Tibial nerve (tissue), 4 donors: ENCODE data around the gene HIF1A. TPM values are rescaled to one million over a fixed set of nuclear protein-coding genes. Genes with fewer than 3 reads are reported as not detected.

ENCODE experiments used
- DNase-seq, 2 donors: peaks; one replicate each; pipeline ENCODE4 v3.0.0-alpha.2; 2019; ENCODE audit warnings: low spot score in 2 of 2
- H3K27ac ChIP-seq, 4 donors: fragments of 200-600 bp; sonication (generic) in 3 of 4; one replicate each; pipeline ENCODE4 v1.5.1; 2017 to 2019; ENCODE audit warnings: mild to moderate bottlenecking in 1 of 4
- H3K27me3 ChIP-seq, 2 donors: fragments of 200-600 bp; sonication (generic) in 1 of 2; one replicate each; pipeline versions ENCODE4 v1.5.1 to v1.6.0; 2017 to 2019
- H3K36me3 ChIP-seq, 3 donors: fragments of 200-600 bp; sonication (generic); one replicate each; pipeline ENCODE4 v1.5.1; 2018 to 2019
- H3K4me1 ChIP-seq, 4 donors: fragments of 200-600 bp; sonication (generic) in 3 of 4; one replicate each; pipeline ENCODE4 v1.5.1; 2017 to 2019
- H3K4me3 ChIP-seq, 4 donors: fragments of 200-600 bp; sonication (generic) in 3 of 4; one replicate each; pipeline ENCODE4 v1.5.1; 2017 to 2019; ENCODE audit warnings: mild to moderate bottlenecking in 1 of 4, moderate library complexity in 1 of 4
- H3K9me3 ChIP-seq, 4 donors: fragments of 200-600 bp; sonication (generic) in 3 of 4; one replicate each; pipeline ENCODE4 v1.5.1; 2017 to 2019
- EP300 ChIP-seq, 2 donors: sonication (generic); formaldehyde crosslinking; IDR thresholded peaks; one replicate each; pipeline ENCODE4 v1.6.1; 2017; ENCODE audit warnings: antibody characterized with exemption in 2 of 2, mild to moderate bottlenecking in 1 of 2
- POLR2A ChIP-seq, 2 donors: fragments of 450-650 bp; IDR thresholded peaks; one replicate each; pipeline ENCODE4 v1.6.1; 2017; ENCODE audit warnings: antibody characterized with exemption in 2 of 2, mild to moderate bottlenecking in 2 of 2, moderate library complexity in 2 of 2
- WGBS, 2 donors: methylation state at CpG; one replicate each; pipeline ENCODE4 v1.1.5; 2018; 5-methylcytosine and 5-hydroxymethylcytosine counted together
- total RNA-seq, 4 donors: library from RNA; depleted of rRNA; stranded (reverse); fragments of >200 nt; gene quantifications; one replicate each; pipeline ENCODE4 v1.1.0, GENCODE V29; 2016
- TF ChIP-seq, protein P1 (sequence below), 5 experiments: fragments of 200-600 bp in 3 of 5; fragments of 450-650 bp in 2 of 5; sonication (generic) in 3 of 5; IDR thresholded peaks; one replicate each; pipeline ENCODE4 v1.5.1; 2016 to 2019; ENCODE audit warnings: antibody characterized with exemption in 5 of 5, mild to moderate bottlenecking in 3 of 5, moderate library complexity in 2 of 5

HIF1A gene
- total RNA-seq, 4 donors from 2014 or later, result 37.9 to 80.4 (median 59.4) TPM

DNA sequence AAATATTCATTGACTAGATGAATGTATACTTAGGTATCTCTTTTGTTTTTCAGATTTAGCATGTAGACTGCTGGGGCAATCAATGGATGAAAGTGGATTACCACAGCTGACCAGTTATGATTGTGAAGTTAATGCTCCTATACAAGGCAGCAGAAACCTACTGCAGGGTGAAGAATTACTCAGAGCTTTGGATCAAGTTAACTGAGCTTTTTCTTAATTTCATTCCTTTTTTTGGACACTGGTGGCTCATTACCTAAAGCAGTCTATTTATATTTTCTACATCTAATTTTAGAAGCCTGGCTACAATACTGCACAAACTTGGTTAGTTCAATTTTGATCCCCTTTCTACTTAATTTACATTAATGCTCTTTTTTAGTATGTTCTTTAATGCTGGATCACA is 51.6 kb downstream of the HIF1A start:
- H3K4me1 ChIP-seq, result peaks cover 0 to 18% (median 0%) of the 10 kb centered on the region in 4 donors
- no peak overlapping the region for H3K27ac ChIP-seq
- H3K4me3 ChIP-seq, result no peak overlapping the region
- no peaks in the 10 kb centered on the region for H3K27me3 ChIP-seq
- no peak for DNase-seq
- TF ChIP-seq POLR2A (IDR thresholded peaks at IDR 0.05) (no peak), EP300 (IDR thresholded peaks at IDR 0.05) (no peak)
- TF ChIP-seq, protein P1, sequence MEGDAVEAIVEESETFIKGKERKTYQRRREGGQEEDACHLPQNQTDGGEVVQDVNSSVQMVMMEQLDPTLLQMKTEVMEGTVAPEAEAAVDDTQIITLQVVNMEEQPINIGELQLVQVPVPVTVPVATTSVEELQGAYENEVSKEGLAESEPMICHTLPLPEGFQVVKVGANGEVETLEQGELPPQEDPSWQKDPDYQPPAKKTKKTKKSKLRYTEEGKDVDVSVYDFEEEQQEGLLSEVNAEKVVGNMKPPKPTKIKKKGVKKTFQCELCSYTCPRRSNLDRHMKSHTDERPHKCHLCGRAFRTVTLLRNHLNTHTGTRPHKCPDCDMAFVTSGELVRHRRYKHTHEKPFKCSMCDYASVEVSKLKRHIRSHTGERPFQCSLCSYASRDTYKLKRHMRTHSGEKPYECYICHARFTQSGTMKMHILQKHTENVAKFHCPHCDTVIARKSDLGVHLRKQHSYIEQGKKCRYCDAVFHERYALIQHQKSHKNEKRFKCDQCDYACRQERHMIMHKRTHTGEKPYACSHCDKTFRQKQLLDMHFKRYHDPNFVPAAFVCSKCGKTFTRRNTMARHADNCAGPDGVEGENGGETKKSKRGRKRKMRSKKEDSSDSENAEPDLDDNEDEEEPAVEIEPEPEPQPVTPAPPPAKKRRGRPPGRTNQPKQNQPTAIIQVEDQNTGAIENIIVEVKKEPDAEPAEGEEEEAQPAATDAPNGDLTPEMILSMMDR (IDR thresholded peaks at IDR 0.05), result no peak
- peaks cover 0 to 59% (median 0%) of the 10 kb centered on the region in 3 donors for H3K36me3 ChIP-seq
- no peaks in the 10 kb centered on the region for H3K9me3 ChIP-seq

GRCh38 chr14:61747342-61747741 is 52.0 kb downstream of the HIF1A start:
- Histone ChIP-seq H3K4me3 (no peak overlapping the region), H3K4me1 (peaks cover 0 to 22% (median 0%) of the 10 kb centered on the region in 4 donors), H3K9me3 (no peaks in the 10 kb centered on the region), H3K36me3 (peaks cover 0 to 54% (median 0%) of the 10 kb centered on the region in 3 donors), H3K27ac (no peak overlapping the region), H3K27me3 (no peaks in the 10 kb centered on the region)
- WGBS, 2 donors, result 84 to 88% methylated on average over 3 of the region's 3 CpGs
- TF ChIP-seq EP300 (IDR thresholded peaks at IDR 0.05), result no peak
- no peak for DNase-seq

GRCh38 chr14:61749264-61749663 is 54.0 kb downstream of the HIF1A start:
- no peak for DNase-seq
- 71 to 74% methylated on average over 3 of the region's 3 CpGs for WGBS, 2 donors
- peaks cover 0 to 22% (median 0%) of the 10 kb centered on the region in 4 donors for H3K4me1 ChIP-seq
- no peak overlapping the region for H3K4me3 ChIP-seq
- H3K27me3 ChIP-seq, result no peaks in the 10 kb centered on the region
- H3K9me3 ChIP-seq, result no peaks in the 10 kb centered on the region
- peak overlapping the region in 1 of 4 donors; percentile 94 for H3K27ac ChIP-seq
- TF ChIP-seq EP300 (IDR thresholded peaks at IDR 0.05) (peak in 1 of 2 donors; percentile 11), POLR2A (IDR thresholded peaks at IDR 0.05) (no peak)
- H3K36me3 ChIP-seq, result peaks cover 0 to 37% (median 0%) of the 10 kb centered on the region in 3 donors

DNA sequence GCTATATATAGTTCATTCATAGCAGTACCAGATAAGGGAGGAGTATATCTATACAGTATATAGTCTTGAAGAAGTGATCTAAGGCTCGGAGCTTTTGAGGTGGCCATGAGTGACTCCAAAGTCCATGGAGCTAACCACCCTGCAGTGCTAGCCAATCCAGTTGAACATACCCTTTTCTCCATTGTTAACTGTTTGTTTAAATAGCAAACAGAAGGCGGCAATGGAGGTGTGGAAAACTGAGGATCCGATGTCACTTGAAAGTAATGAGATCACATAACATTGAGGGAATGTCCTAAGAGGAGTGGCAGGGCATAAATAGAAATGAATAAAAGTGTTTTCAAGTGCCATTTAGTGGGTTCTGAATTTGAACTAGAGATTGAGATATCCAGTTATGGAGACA is 54.6 kb downstream of the HIF1A start:
- Histone ChIP-seq H3K4me1 (peaks cover 0 to 22% (median 0%) of the 10 kb centered on the region in 4 donors), H3K27ac (peak overlapping the region in 1 of 4 donors; percentile 94), H3K27me3 (no peaks in the 10 kb centered on the region), H3K4me3 (no peak overlapping the region), H3K9me3 (no peaks in the 10 kb centered on the region), H3K36me3 (peaks cover 0 to 31% (median 0%) of the 10 kb centered on the region in 3 donors)
- no peak for TF ChIP-seq EP300 (IDR thresholded peaks at IDR 0.05)
- TF ChIP-seq, protein P1 (IDR thresholded peaks at IDR 0.05), result no peak
- TF ChIP-seq POLR2A (IDR thresholded peaks at IDR 0.05), result no peak
- 78 to 87% methylated on average over 3 of the region's 3 CpGs for WGBS, 2 donors
- DNase-seq, result no peak

- Histone ChIP-seq H3K36me3 (peaks cover 0 to 21% (median 0%) of the 10 kb centered on the region in 3 donors), H3K9me3 (no peaks in the 10 kb centered on the region), H3K4me3 (peak overlapping the region; percentile 43 to 78 (median 58)), H3K27ac (peak overlapping the region; percentile 72 to 94 (median 80)), H3K4me1 (peaks cover 0 to 22% (median 0%) of the 10 kb centered on the region in 4 donors), H3K27me3 (no peaks in the 10 kb centered on the region)
- DNase-seq, result peak; percentile 65 to 73
- TF ChIP-seq POLR2A (IDR thresholded peaks at IDR 0.05) (peak; percentile 53 to 78), EP300 (IDR thresholded peaks at IDR 0.05) (peak in 1 of 2 donors; percentile 73)
- TF ChIP-seq, protein P1 (IDR thresholded peaks at IDR 0.05), result peak in 1 of 5 experiments; percentile 11
- WGBS, 2 donors, result 3 to 6% methylated on average over 25 to 49 of the region's 54 CpGs
These were observed 55.6 kb downstream of the HIF1A start for GRCh38 chr14:61750708-61751474.

DNA sequence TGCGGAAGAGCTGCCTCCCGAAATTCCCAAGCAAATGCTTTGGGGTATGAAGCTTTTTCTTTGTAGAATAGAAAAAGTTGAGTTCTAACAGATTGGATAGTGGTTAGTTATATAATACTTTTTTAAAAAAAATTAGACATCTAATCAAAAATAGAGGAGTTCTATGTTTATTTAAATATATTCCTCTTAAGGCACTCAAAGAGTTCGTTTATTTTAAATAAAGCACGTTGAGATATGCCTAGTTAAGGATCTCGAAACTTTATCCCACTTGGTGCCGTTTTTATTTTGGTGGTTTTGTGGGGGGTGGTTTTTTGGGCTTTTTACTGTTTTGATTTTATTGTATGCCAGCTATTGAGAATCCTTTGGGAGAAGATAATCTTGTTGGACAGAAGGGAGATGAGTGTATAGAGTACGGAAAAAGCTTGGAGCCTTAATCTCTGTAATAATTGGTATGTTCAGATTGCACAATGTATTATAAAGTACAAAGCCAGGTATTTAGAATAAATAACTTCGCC is 56.2 kb downstream of the HIF1A start:
- peaks cover 0 to 14% (median 0%) of the 10 kb centered on the region in 3 donors for H3K36me3 ChIP-seq
- H3K27me3 ChIP-seq, result no peaks in the 10 kb centered on the region
- TF ChIP-seq POLR2A (IDR thresholded peaks at IDR 0.05) (no peak), EP300 (IDR thresholded peaks at IDR 0.05) (no peak)
- TF ChIP-seq, protein P1 (IDR thresholded peaks at IDR 0.05), result no peak
- DNase-seq, result no peak
- WGBS, 2 donors, result 44 to 51% methylated on average over 8 of the region's 8 CpGs
- peak overlapping the region; percentile 72 to 94 (median 80) for H3K27ac ChIP-seq
- peaks cover 0 to 22% (median 0%) of the 10 kb centered on the region in 4 donors for H3K4me1 ChIP-seq
- H3K4me3 ChIP-seq, result peak overlapping the region; percentile 43 to 78 (median 58)
- H3K9me3 ChIP-seq, result no peaks in the 10 kb centered on the region
